T-helper 2 cell treated with Interferon-gamma antibody and Interleukin-4, amounts not matched to agents 5 μg/mL and 100 μg/mL, for 36 hours (primary cell): ENCODE measurements around the gene FAM78B.
A peak's percentile ranks its signal among the peaks of the same experiment; 100 is the strongest.

ENCODE experiments used
- DNase-seq: peaks from one replicate; pipeline ENCODE4 v3.0.0; 2021; ENCODE audit warnings: low spot score
- H3K27ac Mint-ChIP-seq: one replicate; pipeline ENCODE4 v1.8.0; 2021; ENCODE audit warnings: mild to moderate bottlenecking, mixed read lengths
- H3K27me3 Mint-ChIP-seq: one replicate; pipeline ENCODE4 v1.8.0; 2021; ENCODE audit warnings: low read depth, mixed read lengths
- H3K36me3 Mint-ChIP-seq: one replicate; pipeline ENCODE4 v1.8.0; 2021; ENCODE audit warnings: low read depth, mixed read lengths
- H3K4me1 Mint-ChIP-seq: one replicate; pipeline ENCODE4 v1.8.0; 2021; ENCODE audit warnings: low read depth, mixed read lengths
- H3K4me3 Mint-ChIP-seq: one replicate; pipeline ENCODE4 v1.8.0; 2022; ENCODE audit warnings: mild to moderate bottlenecking, moderate library complexity, mixed read lengths
- H3K9me3 Mint-ChIP-seq: one replicate; pipeline ENCODE4 v1.8.0; 2021; ENCODE audit warnings: mixed read lengths

The FAM78B gene

DNA sequence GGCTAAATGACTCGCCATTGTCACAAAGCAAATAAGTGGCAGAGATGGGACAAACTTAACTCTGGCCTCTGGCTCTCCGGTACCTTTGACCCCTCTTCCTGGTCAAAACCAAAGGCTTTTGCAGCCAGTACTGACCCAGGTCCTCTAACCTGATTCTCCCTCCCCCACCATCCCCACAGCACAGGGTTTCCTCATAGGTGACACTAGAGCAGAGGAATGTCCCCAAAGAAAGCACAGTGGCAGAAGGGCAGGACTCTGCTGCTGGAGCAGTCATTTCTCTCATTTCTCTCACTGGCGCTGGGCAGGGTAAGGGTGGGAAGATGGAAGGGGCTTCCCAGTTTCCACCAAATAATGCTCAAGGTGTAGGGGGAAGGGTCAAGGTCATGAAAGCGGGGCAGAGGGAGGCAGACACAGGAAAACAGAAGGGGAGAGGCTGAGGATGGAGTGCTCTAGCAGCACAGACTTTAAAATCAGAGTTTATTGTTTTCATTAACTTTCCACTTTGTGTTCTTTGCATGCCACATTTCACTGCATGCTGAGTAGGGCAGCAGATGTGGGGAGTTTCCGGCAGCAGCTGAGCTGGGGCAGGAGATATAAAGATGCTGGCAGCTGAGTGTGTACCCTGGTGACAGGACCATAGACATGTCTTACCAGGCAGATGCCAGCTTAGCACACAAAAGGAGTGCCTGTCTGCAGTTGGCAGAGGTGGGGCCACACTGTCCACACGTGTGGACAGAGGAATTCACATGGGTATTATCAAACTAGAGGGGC lies 80.5 kb downstream of the FAM78B start:
- DNase-seq, result no peak
- no peak overlapping the region for H3K27ac Mint-ChIP-seq
- no peak overlapping the region for H3K4me3 Mint-ChIP-seq
- H3K36me3 Mint-ChIP-seq, result no peaks in the 10 kb centered on the region
- peaks cover 18% of the 10 kb centered on the region for H3K4me1 Mint-ChIP-seq
- H3K27me3 Mint-ChIP-seq, result no peaks in the 10 kb centered on the region
- no peaks in the 10 kb centered on the region for H3K9me3 Mint-ChIP-seq

GRCh38 chr1:166084613-166085012 lies 82.2 kb downstream of the FAM78B start:
- Mint-ChIP-seq H3K27ac (no peak overlapping the region), H3K9me3 (no peaks in the 10 kb centered on the region), H3K4me3 (no peak overlapping the region)

DNA sequence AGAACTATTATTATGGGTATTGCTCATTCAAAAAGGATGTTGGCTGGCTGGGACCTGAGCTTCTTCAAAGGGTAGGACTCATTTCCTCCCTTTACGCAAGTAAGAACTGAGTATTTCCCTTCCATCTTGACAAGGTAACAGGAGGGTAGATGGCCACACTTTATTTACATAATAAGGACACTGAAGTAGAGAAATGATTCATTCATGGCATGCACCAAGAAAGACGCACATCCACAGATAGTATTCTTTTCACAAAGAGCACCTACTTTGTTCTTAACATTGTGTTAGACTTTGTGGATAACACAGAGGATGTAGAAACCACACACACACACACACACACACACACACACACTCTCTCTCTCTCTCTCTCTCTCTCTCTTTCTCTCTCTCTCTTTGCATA lies 82.9 kb downstream of the FAM78B start:
- no peaks in the 10 kb centered on the region for H3K36me3 Mint-ChIP-seq
- peak; percentile 10 for DNase-seq

More at GRCh38 chr1:166084613-166085012, 82.2 kb downstream of the FAM78B start:
- H3K36me3 Mint-ChIP-seq, result no peaks in the 10 kb centered on the region
- no peaks in the 10 kb centered on the region for H3K27me3 Mint-ChIP-seq
- no peak for DNase-seq
- peaks cover 30% of the 10 kb centered on the region for H3K4me1 Mint-ChIP-seq

GRCh38 chr1:166082601-166083000 lies 84.2 kb downstream of the FAM78B start:
- no peak overlapping the region for H3K27ac Mint-ChIP-seq
- DNase-seq, result no peak
- H3K27me3 Mint-ChIP-seq, result no peaks in the 10 kb centered on the region
- no peak overlapping the region for H3K4me3 Mint-ChIP-seq
- H3K36me3 Mint-ChIP-seq, result no peaks in the 10 kb centered on the region
- H3K4me1 Mint-ChIP-seq, result peaks cover 25% of the 10 kb centered on the region
- no peaks in the 10 kb centered on the region for H3K9me3 Mint-ChIP-seq

More for the DNA sequence above, 82.9 kb downstream of the FAM78B start:
- H3K27ac Mint-ChIP-seq, result peak overlapping the region; percentile 60
- no peak overlapping the region for H3K4me3 Mint-ChIP-seq
- H3K9me3 Mint-ChIP-seq, result no peaks in the 10 kb centered on the region
- peaks cover 25% of the 10 kb centered on the region for H3K4me1 Mint-ChIP-seq
- no peaks in the 10 kb centered on the region for H3K27me3 Mint-ChIP-seq

DNA sequence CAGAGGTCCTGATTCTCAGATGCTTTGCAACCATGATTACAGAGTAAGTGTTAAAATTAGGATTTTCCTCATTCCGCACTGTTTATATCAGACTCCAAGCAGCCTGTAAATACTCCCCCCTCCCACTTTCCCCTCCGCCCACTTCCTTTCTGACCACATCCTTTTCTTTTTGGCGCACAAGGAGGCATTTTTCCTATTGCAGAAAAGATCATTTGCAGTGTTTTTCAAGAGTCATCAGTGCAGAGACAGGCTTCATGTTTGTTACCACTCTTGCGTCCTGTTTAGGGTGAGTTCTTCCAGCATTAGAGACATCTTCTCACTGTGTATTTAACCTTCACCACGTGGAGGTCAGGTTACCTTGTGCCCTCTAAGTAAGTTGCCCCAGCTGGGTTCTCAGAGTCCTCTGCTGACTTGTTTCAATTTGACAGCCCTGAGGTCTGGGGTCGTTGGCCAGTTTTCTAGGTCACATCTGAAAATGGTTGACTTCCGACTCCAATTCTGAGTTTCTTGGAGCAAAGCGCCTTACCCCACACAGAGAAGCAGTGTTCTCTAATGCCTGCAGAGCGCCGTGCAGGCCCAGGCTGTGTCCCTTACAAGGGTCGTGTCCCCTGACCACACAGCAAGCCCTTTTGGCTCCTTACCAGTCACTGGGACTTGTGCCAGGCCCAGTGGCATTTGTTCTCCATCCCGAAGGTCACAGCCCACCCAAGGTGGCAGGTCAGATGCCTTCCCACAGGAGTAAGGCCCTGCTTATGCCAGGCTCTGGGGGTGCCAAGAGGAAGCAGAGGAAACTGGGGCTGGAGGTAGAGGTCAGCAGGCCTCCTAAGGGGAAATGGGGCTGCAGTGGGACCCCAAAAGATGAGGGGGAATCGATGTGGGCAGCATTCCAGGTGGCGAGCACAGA lies 85.6 kb downstream of the FAM78B start:
- Mint-ChIP-seq H3K4me1 (peaks cover 25% of the 10 kb centered on the region), H3K4me3 (peak overlapping the region; percentile 54), H3K27me3 (no peaks in the 10 kb centered on the region), H3K27ac (peak overlapping the region; percentile 58), H3K36me3 (no peaks in the 10 kb centered on the region), H3K9me3 (no peaks in the 10 kb centered on the region)
- DNase-seq, result peak; percentile 21

GRCh38 chr1:166080277-166080966 lies 86.4 kb downstream of the FAM78B start:
- no peaks in the 10 kb centered on the region for H3K36me3 Mint-ChIP-seq
- H3K4me1 Mint-ChIP-seq, result peaks cover 25% of the 10 kb centered on the region
- peak overlapping the region; percentile 62 for H3K27ac Mint-ChIP-seq
- H3K27me3 Mint-ChIP-seq, result no peaks in the 10 kb centered on the region
- DNase-seq, result no peak
- H3K9me3 Mint-ChIP-seq, result no peaks in the 10 kb centered on the region
- H3K4me3 Mint-ChIP-seq, result peak overlapping the region; percentile 54

DNA sequence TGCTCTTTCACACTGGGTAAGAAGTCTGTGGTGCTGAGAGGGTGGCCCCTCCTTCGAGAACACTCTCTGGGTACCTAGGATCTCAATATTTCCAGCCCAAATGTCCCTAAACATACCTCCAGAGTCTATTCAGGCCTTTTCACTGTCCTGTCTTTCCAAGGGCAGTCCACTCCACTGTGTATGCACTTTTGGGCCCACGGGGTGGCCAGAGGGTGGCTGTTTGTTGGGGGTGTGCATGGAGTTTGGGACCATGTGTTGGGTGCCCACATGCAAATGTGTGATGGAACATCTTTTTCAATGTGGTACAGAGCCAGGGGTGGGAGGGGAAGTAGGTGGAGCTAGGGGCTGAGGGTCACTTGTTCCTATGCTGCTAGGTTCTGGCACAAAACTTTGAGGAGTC lies 87.5 kb downstream of the FAM78B start:
- no peaks in the 10 kb centered on the region for H3K27me3 Mint-ChIP-seq
- H3K4me1 Mint-ChIP-seq, result peaks cover 24% of the 10 kb centered on the region
- H3K4me3 Mint-ChIP-seq, result no peak overlapping the region
- H3K9me3 Mint-ChIP-seq, result no peaks in the 10 kb centered on the region
- no peak for DNase-seq
- no peaks in the 10 kb centered on the region for H3K36me3 Mint-ChIP-seq
- H3K27ac Mint-ChIP-seq, result no peak overlapping the region

- H3K27me3 Mint-ChIP-seq, result no peaks in the 10 kb centered on the region
- H3K4me3 Mint-ChIP-seq, result no peak overlapping the region
- no peak overlapping the region for H3K27ac Mint-ChIP-seq
Observed at GRCh38 chr1:166073489-166073888, 93.3 kb downstream of the FAM78B start.

GRCh38 chr1:166069390-166069789 lies 97.4 kb downstream of the FAM78B start:
- H3K27me3 Mint-ChIP-seq, result no peaks in the 10 kb centered on the region
- no peak overlapping the region for H3K27ac Mint-ChIP-seq
- no peak for DNase-seq
- H3K36me3 Mint-ChIP-seq, result no peaks in the 10 kb centered on the region
- H3K9me3 Mint-ChIP-seq, result no peaks in the 10 kb centered on the region
- no peaks in the 10 kb centered on the region for H3K4me1 Mint-ChIP-seq
- no peak overlapping the region for H3K4me3 Mint-ChIP-seq

More at GRCh38 chr1:166073489-166073888, 93.3 kb downstream of the FAM78B start:
- DNase-seq, result no peak
- Mint-ChIP-seq H3K4me1 (no peaks in the 10 kb centered on the region), H3K9me3 (no peaks in the 10 kb centered on the region), H3K36me3 (no peaks in the 10 kb centered on the region)

DNA sequence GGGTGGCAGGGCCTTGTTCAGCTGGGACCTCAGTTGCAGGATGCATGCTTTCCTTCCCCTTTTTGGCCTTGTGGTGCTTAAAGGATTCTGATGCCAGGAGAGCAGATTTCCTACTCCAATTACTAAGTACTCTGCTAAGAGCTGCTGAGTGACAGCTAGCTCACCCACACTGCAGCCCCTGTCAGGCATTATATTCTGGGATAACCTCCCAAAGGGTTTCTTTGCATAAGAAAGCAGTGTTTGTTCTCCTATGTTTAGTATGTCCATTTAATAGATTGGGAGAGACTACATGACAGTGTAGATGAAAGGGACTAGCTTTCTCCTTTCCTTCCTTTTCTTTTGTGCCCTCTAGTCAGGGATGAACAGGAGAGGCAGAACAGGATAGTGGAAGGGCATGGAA lies 100.7 kb downstream of the FAM78B start:
- no peak overlapping the region for H3K4me3 Mint-ChIP-seq
- H3K27ac Mint-ChIP-seq, result no peak overlapping the region
- H3K36me3 Mint-ChIP-seq, result no peaks in the 10 kb centered on the region
- H3K4me1 Mint-ChIP-seq, result no peaks in the 10 kb centered on the region
- peaks cover 2% of the 10 kb centered on the region for H3K27me3 Mint-ChIP-seq
- H3K9me3 Mint-ChIP-seq, result no peaks in the 10 kb centered on the region
- DNase-seq, result no peak

- Mint-ChIP-seq H3K4me3 (no peak overlapping the region), H3K4me1 (no peaks in the 10 kb centered on the region), H3K27me3 (peaks cover 2% of the 10 kb centered on the region), H3K36me3 (no peaks in the 10 kb centered on the region), H3K9me3 (no peaks in the 10 kb centered on the region), H3K27ac (no peak overlapping the region)
- DNase-seq, result no peak
Observed at GRCh38 chr1:166064951-166065350, 101.8 kb downstream of the FAM78B start.

- H3K27me3 Mint-ChIP-seq, result peaks cover 2% of the 10 kb centered on the region
Observed at GRCh38 chr1:166064313-166064926, 102.4 kb downstream of the FAM78B start.

GRCh38 chr1:166063701-166064100 lies 103.1 kb downstream of the FAM78B start:
- H3K27ac Mint-ChIP-seq, result no peak overlapping the region
- DNase-seq, result no peak
- H3K27me3 Mint-ChIP-seq, result peaks cover 2% of the 10 kb centered on the region
- no peaks in the 10 kb centered on the region for H3K9me3 Mint-ChIP-seq
- H3K4me1 Mint-ChIP-seq, result no peaks in the 10 kb centered on the region
- H3K36me3 Mint-ChIP-seq, result no peaks in the 10 kb centered on the region
- H3K4me3 Mint-ChIP-seq, result no peak overlapping the region

More at GRCh38 chr1:166064313-166064926, 102.4 kb downstream of the FAM78B start:
- Mint-ChIP-seq H3K27ac (no peak overlapping the region), H3K4me1 (no peaks in the 10 kb centered on the region), H3K4me3 (no peak overlapping the region), H3K36me3 (no peaks in the 10 kb centered on the region), H3K9me3 (no peaks in the 10 kb centered on the region)
- no peak for DNase-seq
